CD1c-positive myeloid dendritic cell (primary cell): ENCODE results near the gene KIRREL1.

Source experiments
- DNase-seq: peaks from one replicate; pipeline ENCODE4 v3.0.0-alpha.2; 2016; ENCODE audit errors: extremely low spot score

The KIRREL1 gene

GRCh38 chr1:158035014-158035413, 41.6 kb downstream of the KIRREL1 start:
- DNase-seq: no peak

- peak; percentile 54 for DNase-seq
Measured at GRCh38 chr1:158035976-158036583, 42.6 kb downstream of the KIRREL1 start.

DNA sequence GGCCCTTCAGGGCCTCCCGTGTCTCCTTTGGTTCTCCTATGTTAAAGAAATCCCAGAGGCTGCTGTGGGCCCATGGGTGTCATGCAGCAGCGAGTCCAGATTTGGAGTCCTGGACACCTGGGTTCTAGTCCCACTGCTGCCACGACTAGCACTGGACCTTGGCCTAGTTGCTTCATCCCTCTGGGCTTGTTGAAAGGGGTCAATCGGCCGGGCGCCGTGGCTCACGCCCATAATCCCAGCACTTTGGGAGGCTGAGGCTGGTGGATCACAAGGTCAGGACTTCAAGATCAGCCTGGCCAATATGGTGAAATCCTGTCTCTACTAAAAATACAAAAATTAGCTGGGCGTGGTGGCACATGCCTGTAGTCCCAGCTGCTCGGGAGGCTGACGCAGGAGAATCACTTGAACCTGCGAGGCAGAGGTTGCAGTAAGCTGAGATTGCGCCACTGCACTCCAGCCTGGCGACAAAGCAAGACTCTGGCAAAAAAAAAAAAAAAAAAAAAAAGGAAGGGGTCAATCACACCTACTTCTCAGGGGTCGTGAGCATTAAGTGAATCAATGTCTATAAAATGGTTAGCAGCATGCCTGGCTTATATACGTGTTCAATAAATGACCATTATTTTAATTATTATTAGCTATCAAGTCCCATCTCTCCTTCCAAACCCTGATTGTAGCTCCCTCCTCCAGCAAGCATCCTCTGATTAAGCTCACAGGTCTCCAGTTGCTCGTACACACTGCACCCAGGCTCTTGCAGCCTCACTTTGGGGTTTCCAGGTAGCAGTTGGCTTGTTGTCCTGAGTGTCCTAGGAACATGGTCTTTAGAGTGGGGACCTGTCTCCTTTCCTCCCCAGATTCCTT, 43.8 kb downstream of the KIRREL1 start:
- DNase-seq: no peak

GRCh38 chr1:158037866-158038359, 44.5 kb downstream of the KIRREL1 start:
- DNase-seq: no peak

DNA sequence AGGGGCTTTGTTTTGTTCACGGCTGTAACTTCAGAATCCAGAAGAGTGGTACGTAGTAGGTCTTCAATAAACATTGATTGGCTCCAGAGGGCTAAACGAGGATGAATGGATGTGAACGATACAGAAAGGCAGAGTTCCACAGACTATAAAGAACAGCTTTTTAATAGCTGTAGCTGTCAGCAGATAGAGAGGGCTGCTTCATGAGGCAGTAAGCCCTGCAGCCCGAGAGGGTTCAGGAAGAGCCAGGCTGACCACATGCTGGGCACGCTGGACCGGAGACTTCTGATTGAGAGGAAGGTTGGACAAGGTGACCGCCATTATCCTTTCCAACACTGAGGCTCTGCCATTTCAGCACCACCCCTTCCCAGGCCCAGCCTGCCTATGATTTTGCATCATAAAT, 45.3 kb downstream of the KIRREL1 start:
- DNase-seq: no peak

DNA sequence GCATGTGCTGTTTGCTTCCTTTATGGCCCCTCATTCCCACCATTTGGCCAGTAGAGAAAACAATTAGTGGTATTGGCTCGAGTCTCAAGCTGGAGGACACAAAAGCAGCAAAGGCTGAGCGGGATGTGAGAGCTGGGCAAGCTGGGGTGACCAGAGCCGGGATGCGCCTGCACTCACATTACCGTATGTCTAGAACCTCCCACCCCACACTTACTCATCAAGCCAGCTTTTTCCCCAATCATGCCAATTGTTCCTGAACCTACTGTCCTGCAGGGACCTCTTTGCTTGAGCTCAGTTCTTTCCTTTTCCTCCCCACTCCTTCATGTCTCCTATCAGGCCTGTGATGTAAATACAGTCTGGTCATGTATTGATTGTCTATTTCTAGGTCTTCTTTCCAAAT, 45.9 kb downstream of the KIRREL1 start:
- DNase-seq: no peak

DNA sequence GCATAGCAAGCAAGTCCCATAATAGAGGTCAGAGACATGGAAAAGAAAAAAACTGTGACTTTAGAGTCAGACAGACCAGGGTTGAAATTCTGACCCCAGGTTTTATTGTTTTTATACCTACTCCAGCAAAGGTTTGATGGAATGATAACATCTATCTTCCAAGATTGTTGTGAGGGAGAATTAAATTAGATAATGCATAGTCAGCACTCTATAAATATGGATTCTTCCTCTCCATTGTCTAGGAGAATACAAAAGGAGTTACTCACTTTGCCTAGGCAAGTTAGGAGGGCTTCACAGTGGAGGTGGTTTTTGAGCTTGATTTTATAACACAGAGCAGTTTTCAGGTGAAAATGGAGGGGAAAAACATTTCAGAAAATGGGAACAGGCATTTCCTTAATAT, 46.9 kb downstream of the KIRREL1 start:
- DNase-seq: no peak

- DNase-seq: no peak
Measured at GRCh38 chr1:158043232-158043631, 49.8 kb downstream of the KIRREL1 start.

- no peak for DNase-seq
Measured at GRCh38 chr1:158045639-158046038, 52.2 kb downstream of the KIRREL1 start.

GRCh38 chr1:158046715-158047510, 53.5 kb downstream of the KIRREL1 start:
- DNase-seq: no peak

- no peak for DNase-seq
Measured at GRCh38 chr1:158048371-158049067, 55.1 kb downstream of the KIRREL1 start.

- no peak for DNase-seq
Measured at GRCh38 chr1:158049853-158050252, 56.4 kb downstream of the KIRREL1 start.

DNA sequence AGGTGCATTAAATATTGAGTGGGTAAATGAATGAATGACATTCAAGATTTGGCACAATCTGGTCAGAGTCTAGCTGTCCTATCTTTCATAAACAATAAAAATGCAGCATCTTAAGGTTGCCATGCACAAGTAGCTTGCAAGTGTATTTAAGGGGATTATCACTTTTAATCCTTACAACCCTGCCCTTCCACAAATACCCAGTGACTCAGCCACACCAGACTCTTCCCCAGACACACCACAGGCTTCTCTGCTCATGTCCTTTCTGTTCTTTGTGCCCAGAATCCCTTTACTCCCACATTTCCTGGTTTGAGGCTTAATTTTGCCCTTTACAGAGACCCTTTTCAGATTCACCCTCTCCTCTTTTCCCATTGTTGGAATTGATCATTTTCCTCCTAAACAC, 59.8 kb downstream of the KIRREL1 start:
- DNase-seq: no peak

- DNase-seq: no peak
Measured at GRCh38 chr1:158054721-158055120, 61.3 kb downstream of the KIRREL1 start.

GRCh38 chr1:158055854-158056253, 62.4 kb downstream of the KIRREL1 start:
- DNase-seq: no peak

- no peak for DNase-seq
Measured at GRCh38 chr1:158056498-158056897, 63.1 kb downstream of the KIRREL1 start.

DNA sequence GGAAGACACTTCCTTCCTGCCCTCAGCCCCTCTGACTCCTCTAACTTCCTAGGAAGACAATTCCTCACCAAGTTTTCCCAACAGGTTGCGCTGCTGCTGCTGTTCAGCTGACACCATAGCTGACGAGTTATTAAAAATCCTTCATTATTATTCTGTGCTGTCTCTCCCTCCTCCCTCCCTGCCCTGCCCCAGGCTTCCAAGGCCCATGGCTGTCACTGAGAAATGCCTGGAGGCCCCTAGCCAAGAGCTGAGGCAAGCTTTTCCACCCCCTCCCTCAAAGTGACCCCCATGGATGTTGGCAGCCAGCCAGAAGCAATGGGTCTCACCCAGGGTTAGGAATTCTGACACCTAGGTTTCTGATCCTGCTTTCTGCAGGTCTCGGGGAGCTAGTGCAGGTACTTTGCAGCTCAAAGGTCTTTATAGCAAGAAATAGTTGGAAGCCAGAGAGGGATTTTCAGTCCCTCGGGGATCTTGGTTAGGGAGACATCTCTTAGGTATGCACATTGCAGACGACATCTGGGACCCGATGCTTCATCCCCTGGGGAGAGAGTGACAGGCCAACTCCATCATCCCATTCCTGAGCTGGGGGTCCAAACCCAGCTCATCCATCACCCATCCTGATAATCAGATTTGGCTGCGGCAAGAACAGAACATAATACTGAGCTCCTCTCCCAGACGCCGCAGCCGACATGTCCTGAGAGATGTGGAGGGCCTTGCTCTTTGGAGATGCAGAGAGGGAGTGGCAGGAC, 65.0 kb downstream of the KIRREL1 start:
- DNase-seq: no peak

- DNase-seq: no peak
Measured at GRCh38 chr1:158059984-158060383, 66.5 kb downstream of the KIRREL1 start.

GRCh38 chr1:158062174-158062573, 68.7 kb downstream of the KIRREL1 start:
- DNase-seq: no peak

DNA sequence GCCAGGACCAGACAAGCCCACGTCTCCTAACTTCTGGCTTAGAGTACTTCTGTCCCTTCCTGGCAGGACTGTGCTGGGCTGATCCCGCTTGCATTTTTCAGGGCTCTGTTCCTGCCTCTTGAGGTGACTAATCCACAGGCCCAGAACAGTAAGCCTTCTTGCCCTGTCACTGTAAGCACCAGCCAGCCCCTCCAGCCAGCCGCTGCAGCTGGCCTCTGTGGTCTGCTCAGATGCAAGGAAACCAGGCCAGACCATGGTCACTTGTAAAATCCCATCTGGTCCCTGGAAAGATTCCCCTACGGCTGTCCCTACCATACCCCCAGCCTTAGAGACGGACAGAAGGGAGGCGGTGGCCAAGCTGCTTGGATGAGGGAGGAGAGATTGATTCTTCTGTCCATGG, 74.2 kb downstream of the KIRREL1 start:
- no peak for DNase-seq

- no peak for DNase-seq
Measured at GRCh38 chr1:158068918-158069317, 75.5 kb downstream of the KIRREL1 start.
